Measurements from ENCODE around the gene STARD3. TPM values are rescaled to one million over a fixed set of nuclear protein-coding genes. Genes with fewer than 3 reads are reported as not detected.

STARD3 gene
- total and polyA plus RNA-seq, 2 of the 13 experiments (the other 11 are each of a cell fraction or from before 2014, with no cell fraction given), result 34.6 to 100 TPM

DNA sequence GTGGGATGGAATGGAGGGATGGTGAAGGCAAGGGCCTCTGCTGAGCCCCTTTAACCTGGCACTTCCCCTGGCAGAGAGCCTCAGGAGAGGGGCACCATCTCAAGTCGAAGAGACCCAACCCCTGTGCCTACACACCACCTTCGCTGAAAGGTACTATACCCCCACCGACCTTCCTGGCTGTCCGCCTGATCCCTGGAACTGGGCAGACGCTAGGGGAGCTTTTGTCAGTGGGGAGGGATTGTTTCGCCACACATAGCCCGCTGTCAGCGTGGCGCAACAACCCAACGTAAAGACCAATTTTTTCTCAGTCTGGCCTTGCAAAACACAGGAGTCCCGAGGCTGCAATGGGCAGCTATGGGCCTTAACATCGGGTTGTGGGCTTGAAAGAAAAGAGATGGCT, 7.0 kb upstream of the STARD3 start (continued):
- TF ChIP-seq THAP11 (CRISPR knock-in tag; IDR thresholded peaks at IDR 0.05) (no peak), SOX6 (IDR thresholded peaks at IDR 0.05) (no peak), SOX6 (CRISPR knock-in tag; IDR thresholded peaks at IDR 0.05) (no peak), ARID4A (CRISPR knock-in tag; IDR thresholded peaks at IDR 0.05; ENCODE audit: borderline replicate concordance) (peak; percentile 29; the same call in 1 of the 2 replicates), EED (CRISPR knock-in tag; IDR thresholded peaks at IDR 0.05) (peak; percentile 69; the same call in 1 of the 2 replicates), TBL1XR1 (IDR thresholded peaks at IDR 0.05; ENCODE audit: borderline replicate concordance, low read length, partially characterized antibody) (no peak), U2AF1 (optimal IDR thresholded peaks at IDR 0.05; ENCODE audit: low read depth, low read length) (no peak), ZMYM4 (CRISPR knock-in tag; IDR thresholded peaks at IDR 0.05) (no peak), SRSF1 (optimal IDR thresholded peaks at IDR 0.05; ENCODE audit: low read depth, low read length) (no peak), KDM2A (CRISPR knock-in tag; IDR thresholded peaks at IDR 0.05; ENCODE audit: borderline replicate concordance, low read depth) (0 out of 2 replicates have a peak, but pooled peaks have one; percentile 20), ZNF572 (CRISPR knock-in tag; IDR thresholded peaks at IDR 0.05) (no peak), ZNF362 (CRISPR knock-in tag; IDR thresholded peaks at IDR 0.05; ENCODE audit: borderline replicate concordance) (0 out of 2 replicates have a peak, but pooled peaks have one; percentile 32), EP300 (IDR thresholded peaks at IDR 0.05; ENCODE audit: low read depth in 2 of 2, low read length in 2 of 2) (no peak), EP300 (CRISPR knock-in tag; IDR thresholded peaks at IDR 0.05; ENCODE audit: borderline replicate concordance) (no peak), NR2F6 (IDR thresholded peaks at IDR 0.05) (no peak), NR2F6 (CRISPR knock-in tag; IDR thresholded peaks at IDR 0.05) (peak; percentile 31; the same call in 1 of the 2 replicates), ZNF790 (CRISPR knock-in tag; IDR thresholded peaks at IDR 0.05; ENCODE audit: borderline replicate concordance) (no peak), ZNF121 (CRISPR knock-in tag; IDR thresholded peaks at IDR 0.05) (no peak), CBFB (CRISPR knock-in tag; IDR thresholded peaks at IDR 0.05) (no peak), PLSCR1 (CRISPR knock-in tag; IDR thresholded peaks at IDR 0.05; ENCODE audit: borderline replicate concordance) (no peak), RARA (CRISPR knock-in tag; IDR thresholded peaks at IDR 0.05) (no peak), ZNF772 (CRISPR knock-in tag; IDR thresholded peaks at IDR 0.05) (peak; percentile 29; the same call in 1 of the 2 replicates), SETDB1 (CRISPR knock-in tag; IDR thresholded peaks at IDR 0.05; ENCODE audit: borderline replicate concordance) (no peak), RBM39 (IDR thresholded peaks at IDR 0.05; ENCODE audit: low read depth, low read length, poor library complexity, severe bottlenecking) (no peak), SP5 (CRISPR knock-in tag; IDR thresholded peaks at IDR 0.05; ENCODE audit: borderline replicate concordance, low read depth) (no peak)

Measured in HepG2 (cell line).